H1 (cell line): Measurements from ENCODE around the gene SLC6A20.

Experiments used
- CBX5 ChIP-seq: fragments of 300-800, 300-1000 bp; sonication (generic); IDR thresholded peaks from 2 replicates; pipeline ENCODE4 v1.7.1; 2016; ENCODE audit warnings: antibody characterized with exemption, low read length, low read depth
- CTCF ChIP-seq, 3 experiments: IDR thresholded peaks; 1 replicate in 2 of 3; 2 replicates in 1 of 3; pipeline versions ENCODE4 v1.5.1 to v1.6.1; 2011; ENCODE audit warnings: low read length in 3 of 3, mild to moderate bottlenecking in 3 of 3, inconsistent platforms in 2 of 3, low read depth in 1 of 3, moderate library complexity in 1 of 3; ENCODE audit not compliant: insufficient read depth in 1 of 3; ENCODE audit errors: control extremely low read depth in 1 of 3
- EZH2 ChIP-seq: fragments of 200-600 bp; sonication (generic); IDR thresholded peaks from 2 replicates; pipeline ENCODE4 v1.7.1; 2012; ENCODE audit warnings: low read depth, mild to moderate bottlenecking, moderate library complexity, low read length, inconsistent platforms; ENCODE audit not compliant: severe bottlenecking
- GABPA ChIP-seq: IDR thresholded peaks from 2 replicates; pipeline ENCODE4 v1.6.1; 2011; ENCODE audit warnings: mild to moderate bottlenecking, low read length, moderate library complexity, borderline replicate concordance; ENCODE audit not compliant: insufficient read depth
- JUN ChIP-seq: IDR thresholded peaks from 2 replicates; pipeline ENCODE4 v1.6.1; 2011; ENCODE audit warnings: low read depth, mild to moderate bottlenecking, improper control_type of control experiment, low read length
- MAFK ChIP-seq: IDR thresholded peaks from 2 replicates; pipeline ENCODE4 v1.6.1; 2012; ENCODE audit warnings: low read depth, mild to moderate bottlenecking, improper control_type of control experiment, low read length
- PHF8 ChIP-seq: fragments of 200-600 bp; sonication (generic); conservative IDR thresholded peaks from 2 replicates; pipeline ENCODE4 v1.7.1; 2012; ENCODE audit warnings: low read depth, mild to moderate bottlenecking, inconsistent platforms, low read length, moderate library complexity
- POLR2A ChIP-seq, 2 experiments: IDR thresholded peaks; 1 replicate in 1 of 2; 2 replicates in 1 of 2; pipeline ENCODE4 v1.6.1; 2011; ENCODE audit warnings: low read depth in 2 of 2, low read length in 2 of 2, mild to moderate bottlenecking in 2 of 2; ENCODE audit errors: control extremely low read depth in 1 of 2
- RAD21 ChIP-seq, 2 experiments: IDR thresholded peaks in 1 of 2; conservative IDR thresholded peaks in 1 of 2; 2 replicates each; pipeline ENCODE4 v1.6.1; 2011; ENCODE audit warnings: low read depth in 2 of 2, low read length in 2 of 2, improper control_type of control experiment in 1 of 2, inconsistent platforms in 1 of 2, mild to moderate bottlenecking in 1 of 2, moderate library complexity in 1 of 2
- SIN3A ChIP-seq, 2 experiments: IDR thresholded peaks in 1 of 2; conservative IDR thresholded peaks in 1 of 2; 2 replicates each; pipeline ENCODE4 v1.6.1; 2011 to 2012; ENCODE audit warnings: low read length in 2 of 2, improper control_type of control experiment in 1 of 2, low read depth in 1 of 2, mild to moderate bottlenecking in 1 of 2
- SP1 ChIP-seq: IDR thresholded peaks from 2 replicates; pipeline ENCODE4 v1.6.1; 2011; ENCODE audit warnings: low read depth, low read length

DNA sequence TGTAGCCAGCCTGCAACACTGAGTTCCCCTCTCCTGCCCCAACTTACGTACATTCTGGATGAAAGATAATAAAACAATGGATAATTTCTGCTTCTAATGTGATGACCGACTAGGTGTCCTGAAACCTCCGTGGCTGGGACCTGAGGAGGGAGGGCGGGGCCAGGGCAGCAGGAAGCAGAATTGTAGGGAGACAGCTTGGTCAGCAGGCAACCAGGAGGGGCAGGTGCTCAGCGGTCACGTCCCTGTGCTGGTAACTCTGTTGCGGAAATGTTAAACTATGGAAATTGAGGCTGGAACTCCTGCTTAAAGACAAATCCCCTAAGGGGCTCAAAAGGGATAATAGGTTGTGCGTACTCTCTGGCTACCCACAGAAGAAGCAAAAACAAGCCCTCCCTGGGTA lies 30.4 kb downstream of the SLC6A20 start:
- no peak for TF ChIP-seq RAD21 (IDR thresholded peaks at IDR 0.05 in 1 of 2, conservative IDR thresholded peaks at IDR 0.05 in 1 of 2; ENCODE audit: low read depth in 2 of 2, low read length in 2 of 2)
- TF ChIP-seq EZH2 = no peak
- no peak for TF ChIP-seq POLR2A (IDR thresholded peaks at IDR 0.05; ENCODE audit: control extremely low read depth in 1 of 2, low read depth in 2 of 2, low read length in 2 of 2)
- TF ChIP-seq CTCF (IDR thresholded peaks at IDR 0.05; ENCODE audit: control extremely low read depth in 1 of 3, insufficient read depth in 1 of 3, low read depth in 1 of 3, low read length in 3 of 3) = no peak
- no peak for TF ChIP-seq JUN
- TF ChIP-seq SIN3A (conservative IDR thresholded peaks at IDR 0.05 in 1 of 2, IDR thresholded peaks at IDR 0.05 in 1 of 2; ENCODE audit: low read depth in 1 of 2, low read length in 2 of 2) = no peak
- no peak for TF ChIP-seq CBX5
- no peak for TF ChIP-seq MAFK
- TF ChIP-seq GABPA = no peak
- TF ChIP-seq SP1 = no peak
- TF ChIP-seq PHF8 = no peak
